Cardiac septum (tissue), 1 donor: ENCODE data around the gene CELA3A. TPM values are rescaled to one million over a fixed set of nuclear protein-coding genes. Genes with fewer than 3 reads are reported as not detected.
"Not testable (repeated sequence)": the region's sequence is repeated elsewhere in the genome, so short reads cannot be mapped to it uniquely, and the experiment has no call there.

ENCODE experiments used
- DNase-seq: peaks from one replicate; pipeline ENCODE4 v3.0.0-alpha.2; 2020; ENCODE audit warnings: low spot score
- intact Hi-C: fragments of 100-400 bp; cut with DNase I; formaldehyde crosslinking; loops from one replicate; pipeline ENCODE4 v1.14.0; 2022
- total RNA-seq: library from RNA; stranded (reverse); fragmentation: NEBNext Ultra II Directional; extraction: Animal tissue kit (Norgen Biotek cat#: 25700); gene quantifications from one replicate; pipeline ENCODE4 v1.2.1, GENCODE V29; 2021
- donor health status: DM: no; HTN: no; CAD: no.

Gene CELA3A
- total RNA-seq, 1 donor from 2014 or later: not detected

DNA sequence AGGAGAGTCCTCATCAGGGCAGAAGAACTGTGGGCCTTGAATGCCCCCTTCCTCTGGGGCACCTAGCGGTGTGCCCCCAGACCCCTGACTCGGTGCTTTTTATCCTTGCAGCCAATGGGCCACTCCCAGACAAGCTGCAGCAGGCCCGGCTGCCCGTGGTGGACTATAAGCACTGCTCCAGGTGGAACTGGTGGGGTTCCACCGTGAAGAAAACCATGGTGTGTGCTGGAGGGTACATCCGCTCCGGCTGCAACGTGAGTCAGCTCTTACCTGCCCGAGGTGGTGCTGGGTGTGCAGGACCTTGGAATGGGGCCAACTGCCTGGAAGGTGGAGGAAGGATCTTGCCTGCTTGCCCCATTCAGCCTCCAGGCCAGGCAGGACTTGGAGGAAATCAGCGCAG, 5.8 kb downstream of the CELA3A start:
- DNase-seq, intact Hi-C loops: not testable (repeated sequence)

DNA sequence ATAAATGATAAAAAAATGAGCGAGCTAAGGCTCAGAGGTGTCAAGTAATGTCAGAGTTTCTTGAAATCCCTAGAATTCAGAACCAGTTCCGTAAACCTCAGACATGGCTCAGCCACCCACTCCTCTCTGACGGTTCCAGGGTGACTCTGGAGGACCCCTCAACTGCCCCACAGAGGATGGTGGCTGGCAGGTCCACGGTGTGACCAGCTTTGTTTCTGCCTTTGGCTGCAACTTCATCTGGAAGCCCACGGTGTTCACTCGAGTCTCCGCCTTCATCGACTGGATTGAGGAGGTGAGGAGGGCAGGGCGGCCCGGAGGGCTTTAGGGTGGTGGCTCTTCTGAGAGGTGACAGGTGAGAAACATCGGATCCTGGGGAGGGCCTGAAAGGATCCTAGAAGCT, 8.1 kb downstream of the CELA3A start:
- intact Hi-C loops, DNase-seq: not testable (repeated sequence)

DNA sequence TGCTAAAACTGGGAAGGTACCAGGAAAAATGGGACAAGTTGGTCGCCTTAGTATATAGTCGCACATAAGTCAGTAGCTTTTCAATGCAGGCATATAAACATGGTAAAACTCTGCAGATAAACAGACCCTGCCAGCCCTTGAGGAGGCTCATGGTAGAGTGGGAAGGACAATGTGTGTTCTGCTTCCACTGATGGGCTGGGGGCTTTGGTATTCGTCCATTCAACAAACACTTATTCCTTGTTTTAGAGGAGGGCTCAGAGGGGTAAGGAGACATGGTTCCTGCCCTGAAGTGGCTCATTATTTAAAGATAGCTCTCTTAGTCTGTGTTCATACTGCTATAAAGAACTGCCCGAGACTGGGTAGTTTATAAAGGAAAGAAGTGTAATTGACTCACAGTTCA, 11.3 kb downstream of the CELA3A start:
- DNase-seq, intact Hi-C loops: not testable (repeated sequence)

DNA sequence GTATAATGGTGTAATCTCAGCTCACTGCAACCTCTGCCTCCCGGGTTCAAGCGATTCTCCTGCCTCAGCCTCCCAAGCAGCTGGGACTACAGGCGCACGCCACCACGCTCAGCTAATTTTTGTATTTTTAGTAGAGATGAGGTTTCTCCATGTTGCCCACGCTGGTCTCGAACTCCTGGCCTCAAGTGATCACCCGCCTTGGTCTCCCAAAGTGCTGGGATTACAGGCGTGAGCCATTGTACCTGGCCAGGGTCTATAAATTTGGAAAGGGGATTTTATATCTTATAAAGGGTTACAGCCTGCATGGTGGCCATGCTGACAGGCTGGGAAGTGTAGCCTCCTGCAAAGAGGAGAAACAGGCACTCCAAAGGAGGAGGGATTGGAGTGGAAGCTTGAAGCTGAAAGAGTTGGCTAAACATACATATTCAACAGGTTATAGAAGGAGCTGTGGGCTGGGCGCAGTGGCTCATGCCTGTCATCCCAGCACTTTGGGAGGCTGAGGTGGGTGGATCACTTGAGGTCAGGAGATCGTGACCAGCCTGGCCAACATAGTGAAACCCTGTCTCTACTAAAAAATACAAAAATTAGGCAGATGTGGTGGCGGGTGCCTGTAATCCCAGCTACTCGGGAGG, 13.2 kb downstream of the CELA3A start:
- intact Hi-C loops, DNase-seq: not testable (repeated sequence)

DNA sequence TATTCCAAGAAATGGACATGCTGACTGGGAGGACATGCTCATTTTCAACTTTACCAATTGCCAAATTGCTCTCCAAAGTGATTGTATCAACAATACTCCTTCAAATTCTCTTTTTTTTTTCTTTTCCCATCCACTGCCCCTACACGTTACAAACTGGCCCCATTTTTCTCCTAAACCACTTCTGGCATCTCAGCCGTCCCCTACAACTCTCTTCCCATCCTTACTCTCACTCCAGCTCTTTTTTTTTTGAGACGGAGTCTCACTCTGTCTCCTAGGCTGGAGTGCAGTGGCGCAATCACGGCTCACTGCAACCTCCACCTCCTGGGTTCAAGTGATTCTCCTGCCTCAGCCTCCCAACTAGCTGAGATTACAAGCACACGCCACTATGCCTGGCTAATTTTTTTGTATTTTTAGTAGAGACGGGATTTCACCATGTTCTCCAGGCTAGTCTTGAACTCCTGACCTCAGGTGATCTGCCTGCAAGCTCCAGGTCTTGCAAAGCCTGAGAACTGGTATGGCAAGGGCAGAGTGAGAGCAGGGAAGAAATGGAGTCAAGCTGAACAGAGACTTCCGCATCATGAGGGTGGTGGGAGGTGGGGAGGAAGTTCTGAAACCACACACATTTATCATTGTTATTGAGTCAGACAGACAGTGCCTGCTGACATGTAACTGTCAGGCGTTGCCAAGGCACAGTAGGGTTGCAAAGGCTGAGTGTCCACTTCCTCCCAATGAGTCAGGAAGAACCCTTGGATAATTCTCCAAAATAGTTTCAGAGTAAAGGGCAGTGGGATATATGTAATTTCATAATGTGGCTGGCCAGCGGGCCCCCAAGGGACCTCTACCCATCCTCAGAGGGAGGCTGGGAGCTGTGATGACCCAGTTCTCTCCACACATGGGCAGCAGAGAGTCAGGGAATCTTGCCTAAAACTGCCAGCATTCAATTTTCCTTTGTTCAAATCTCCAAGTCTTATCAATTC, 17.4 kb downstream of the CELA3A start:
- intact Hi-C loops: no loop called here
- no peak for DNase-seq

DNA sequence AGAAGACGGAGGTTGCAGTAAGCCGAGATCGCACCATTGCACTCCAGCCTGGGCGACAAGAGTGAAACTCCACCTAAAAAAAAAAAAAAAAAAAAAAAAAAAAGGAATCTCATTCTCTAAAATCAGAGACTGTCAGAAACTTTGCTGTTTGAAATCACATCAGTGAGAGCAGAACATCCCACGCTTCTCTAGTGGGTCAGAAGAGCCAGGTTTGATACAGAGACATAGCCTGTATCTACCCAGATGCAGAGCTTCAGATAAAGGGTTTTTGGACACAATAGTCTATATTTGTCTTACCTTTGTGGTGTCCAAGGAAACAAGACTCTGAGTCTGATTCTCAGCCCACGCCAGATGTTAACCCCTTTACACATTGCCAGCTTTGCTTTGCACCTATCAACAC, 19.6 kb downstream of the CELA3A start:
- DNase-seq: no peak
- intact Hi-C loops: no loop called here

DNA sequence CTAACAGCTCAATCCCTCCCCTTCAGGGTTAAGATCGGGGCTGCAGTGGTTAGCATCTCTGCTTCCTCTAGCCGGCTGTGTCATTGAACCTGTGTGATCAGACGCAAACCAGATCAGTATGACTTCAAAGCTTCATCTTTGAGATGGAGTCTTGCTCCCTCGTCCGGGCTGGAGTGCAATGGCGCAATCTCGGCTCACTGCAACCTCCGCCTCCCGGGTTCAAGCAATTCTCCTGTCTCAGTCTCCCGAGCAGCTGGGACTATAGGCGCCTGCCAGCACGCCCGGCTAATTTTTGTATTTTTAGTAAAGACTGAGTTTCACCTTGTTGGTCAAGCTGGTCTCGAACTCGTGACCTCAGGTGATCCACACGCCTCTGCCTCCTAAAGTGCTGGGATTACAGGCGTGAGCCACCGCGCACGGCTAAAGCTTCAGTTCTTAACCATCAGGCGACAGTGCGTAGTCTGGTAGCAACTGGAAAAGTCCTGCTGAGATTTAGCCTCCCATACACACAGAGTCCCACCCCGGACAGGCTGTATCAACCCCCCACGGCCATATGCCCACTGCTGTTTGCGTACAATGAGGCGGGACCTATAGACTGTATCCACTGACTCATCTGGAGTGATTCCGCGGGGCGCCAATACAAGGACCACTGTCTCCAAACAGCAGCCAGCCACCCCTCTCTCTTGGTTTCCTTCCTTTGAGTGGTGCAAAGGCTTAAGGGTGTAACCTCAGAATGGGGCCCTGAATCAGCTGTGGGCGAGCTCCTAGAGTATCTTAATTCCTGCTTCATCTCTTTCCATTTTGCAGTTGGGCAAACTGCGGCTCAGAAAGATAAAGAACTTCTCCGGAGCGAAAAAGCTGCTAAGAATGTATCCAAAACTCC, 23.3 kb downstream of the CELA3A start:
- intact Hi-C loops: loop anchor here (1.0 to 5.0 kb wide), 2 partner anchors 28 to 393 kb away; partner anchors contain the start of gene CDC42
- no peak for DNase-seq

DNA sequence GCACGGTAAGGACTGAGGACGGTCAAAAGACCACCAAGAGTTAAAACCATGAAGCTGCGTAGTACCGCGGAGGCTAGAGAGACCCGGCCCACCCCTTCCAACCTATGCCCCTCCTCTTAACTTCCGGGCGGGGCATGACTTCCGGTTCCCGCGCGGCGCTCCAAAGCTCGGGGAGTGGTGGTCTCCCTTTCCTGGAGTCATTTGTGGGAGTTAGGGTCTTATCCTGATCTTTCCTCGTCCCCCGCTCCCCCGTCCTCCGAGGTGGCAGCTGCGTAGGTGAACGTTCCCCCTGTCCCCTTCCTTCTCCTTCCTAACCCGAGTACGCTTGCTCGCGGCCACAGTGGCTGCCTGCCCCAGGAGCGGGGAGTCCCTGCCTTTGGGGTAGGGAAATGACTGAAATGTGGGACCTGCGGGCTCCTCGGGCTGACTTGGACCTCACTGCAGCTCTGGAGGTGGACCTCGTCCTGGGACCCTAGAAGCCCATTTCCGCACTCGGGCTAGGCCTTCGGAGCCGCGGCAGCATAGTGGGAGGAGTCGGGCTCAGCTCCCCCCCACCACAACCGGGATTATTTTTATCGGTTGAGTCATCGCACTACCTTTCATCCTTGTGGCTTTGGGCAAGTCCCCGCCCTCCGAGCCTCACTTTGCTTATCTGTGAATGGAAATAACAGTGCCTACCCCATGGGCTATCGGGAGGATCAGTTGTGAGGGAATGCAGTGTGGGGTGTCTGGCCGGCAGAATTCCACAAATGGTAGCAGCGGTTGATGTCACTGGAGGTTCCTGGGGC, 24.1 kb downstream of the CELA3A start:
- intact Hi-C loops: loop anchor here (1.0 to 5.0 kb wide), 2 partner anchors 27 to 392 kb away; partner anchors contain the start of gene CDC42
- DNase-seq: peak; percentile 94

DNA sequence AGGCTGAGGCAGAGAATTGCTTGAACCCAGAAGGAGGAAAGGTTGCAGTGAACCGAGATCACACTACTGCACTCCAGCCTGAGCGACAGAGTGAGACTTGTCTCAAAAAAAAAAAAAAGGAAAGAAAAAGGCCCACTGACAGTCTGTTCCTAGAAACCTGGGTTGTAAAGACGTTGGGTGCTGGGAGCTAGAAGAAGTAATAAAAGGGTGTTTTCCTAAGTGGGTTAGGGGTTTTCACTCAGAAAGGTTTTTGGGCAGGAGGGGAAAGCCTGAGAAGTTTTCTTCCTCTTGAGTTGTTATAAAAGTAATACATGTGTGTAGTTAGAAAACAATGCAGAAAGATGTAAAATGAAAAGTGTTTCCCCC, 25.4 kb downstream of the CELA3A start:
- no peak for DNase-seq
- intact Hi-C loops: loop anchor here (5.0 kb wide), 1 partner anchor 390 kb away; no protein-coding TSS in a partner anchor

DNA sequence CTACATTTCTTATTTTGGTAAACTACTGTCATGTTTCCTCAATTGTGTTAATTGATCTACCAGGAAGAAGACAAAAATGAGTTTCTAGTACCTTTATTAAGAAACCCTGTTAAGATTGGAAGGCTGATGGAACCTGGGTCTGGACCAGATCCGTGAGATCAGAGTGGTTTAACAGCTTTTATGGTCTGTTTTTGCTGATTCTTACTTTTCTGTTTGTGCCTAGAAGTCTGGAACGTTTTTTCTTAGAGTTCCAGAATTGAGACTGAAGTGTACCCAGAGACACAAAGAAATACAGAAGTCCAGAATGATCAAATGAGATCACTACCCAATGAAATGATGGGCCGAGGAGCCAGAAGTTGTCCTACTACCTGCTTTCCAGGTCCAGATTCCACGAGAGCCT, 28.6 kb downstream of the CELA3A start:
- intact Hi-C loops: loop anchor here (10.0 kb wide), 1 partner anchor 245 kb away; no protein-coding TSS in a partner anchor

DNA sequence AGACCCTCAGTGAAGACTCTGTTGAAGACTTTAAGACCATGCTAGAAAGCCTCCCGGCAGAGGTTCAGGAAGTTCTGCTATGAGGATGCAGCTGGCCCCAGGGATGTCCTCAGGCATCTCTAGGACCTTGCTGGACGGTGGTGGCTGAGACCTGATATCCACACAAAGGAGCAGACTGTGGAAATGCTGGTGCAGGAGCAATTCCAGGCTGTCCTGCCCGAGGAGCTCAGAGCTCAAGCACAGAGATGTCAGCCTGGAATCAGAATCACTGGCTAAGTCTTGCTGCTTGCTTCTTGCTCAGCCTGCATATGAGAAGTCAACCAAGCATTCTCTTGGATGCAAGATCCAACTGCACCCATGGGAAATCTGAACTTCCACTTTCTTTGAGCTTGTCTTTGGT, 29.0 kb downstream of the CELA3A start:
- DNase-seq: no peak
- intact Hi-C loops: loop anchor here (10.0 kb wide), 1 partner anchor 244 kb away; no protein-coding TSS in a partner anchor

More for the DNA sequence above, 28.6 kb downstream of the CELA3A start:
- no peak for DNase-seq

DNA sequence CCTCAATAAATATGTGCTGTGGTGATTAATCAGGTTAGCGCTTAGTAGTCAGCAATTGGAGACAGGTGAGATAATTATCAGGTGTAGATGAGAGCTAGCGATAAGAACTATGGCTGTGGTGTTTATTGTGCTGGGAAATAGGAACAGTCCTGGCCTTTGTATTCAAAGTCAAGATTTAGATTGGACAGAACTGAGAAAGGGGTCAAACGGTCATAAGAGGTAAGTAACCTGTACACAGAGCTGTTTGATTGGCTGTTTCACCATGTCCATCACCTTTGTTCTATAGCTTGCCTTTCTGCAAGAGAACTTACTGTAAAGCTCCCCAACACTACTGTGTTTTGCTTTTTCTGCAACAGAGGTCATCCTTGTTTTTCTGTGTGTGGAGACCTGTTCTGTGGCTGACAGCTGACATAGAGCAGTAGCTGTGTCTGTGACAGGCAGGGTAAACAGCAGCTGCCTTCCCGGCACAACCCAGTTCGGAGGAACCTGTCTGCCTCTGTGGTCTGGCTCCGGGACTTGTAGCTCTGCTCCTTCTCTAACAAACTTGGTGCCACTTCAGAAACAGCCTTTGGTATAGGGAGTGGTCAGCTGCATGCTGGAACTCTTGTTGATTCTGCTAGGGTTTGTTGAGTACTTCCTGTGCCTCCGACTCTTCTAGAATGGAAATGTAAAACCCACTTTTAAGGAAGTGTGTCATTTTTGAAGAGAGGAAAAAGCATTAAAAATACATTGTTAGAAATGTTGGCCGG, 29.9 kb downstream of the CELA3A start:
- DNase-seq: no peak
- intact Hi-C loops: loop anchor here (10.0 kb wide), 1 partner anchor 243 kb away; no protein-coding TSS in a partner anchor

DNA sequence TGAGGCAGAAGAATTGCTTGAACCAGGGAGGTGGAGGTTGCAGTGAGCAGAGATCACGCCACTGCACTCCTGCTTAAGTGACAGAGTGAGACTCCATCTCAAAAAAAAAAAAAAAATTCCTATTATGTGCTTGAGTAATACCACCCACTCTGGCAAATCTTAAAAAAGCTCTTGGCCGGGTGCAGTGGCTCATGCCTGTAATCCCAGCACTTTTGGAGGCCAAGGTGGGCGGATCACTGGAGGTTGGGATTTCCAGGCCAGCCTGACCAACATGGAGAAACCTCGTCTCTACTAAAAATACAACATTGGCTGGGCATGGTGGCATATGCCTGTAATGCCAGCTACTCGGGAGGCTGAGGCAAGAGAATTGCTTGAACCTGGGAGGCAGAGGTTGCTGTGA, 33.4 kb downstream of the CELA3A start:
- intact Hi-C loops: loop anchor here (10.0 kb wide), 1 partner anchor 240 kb away; no protein-coding TSS in a partner anchor
- DNase-seq: not testable (repeated sequence)

DNA sequence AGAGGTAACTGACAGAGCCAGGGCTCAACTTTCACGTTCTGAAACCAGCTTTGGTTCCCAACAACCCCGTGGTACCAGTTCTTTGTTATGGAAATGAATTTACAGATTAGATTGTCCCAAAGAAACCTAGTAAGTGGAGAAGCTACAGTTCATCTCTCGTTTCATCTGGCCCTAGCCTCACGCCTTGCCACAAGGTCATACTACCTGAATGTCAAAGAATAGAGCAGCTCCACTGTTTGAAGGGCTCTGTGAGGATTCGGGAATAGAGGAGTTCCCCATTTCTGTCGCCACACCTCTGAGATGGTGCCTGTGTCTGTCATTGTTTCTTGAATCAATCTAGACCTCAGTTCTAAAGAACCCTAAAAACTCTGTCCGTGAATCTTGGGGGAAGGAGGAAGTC, 36.1 kb downstream of the CELA3A start:
- intact Hi-C loops: loop anchor here (10.0 kb wide), 1 partner anchor 237 kb away; no protein-coding TSS in a partner anchor
- DNase-seq: no peak

DNA sequence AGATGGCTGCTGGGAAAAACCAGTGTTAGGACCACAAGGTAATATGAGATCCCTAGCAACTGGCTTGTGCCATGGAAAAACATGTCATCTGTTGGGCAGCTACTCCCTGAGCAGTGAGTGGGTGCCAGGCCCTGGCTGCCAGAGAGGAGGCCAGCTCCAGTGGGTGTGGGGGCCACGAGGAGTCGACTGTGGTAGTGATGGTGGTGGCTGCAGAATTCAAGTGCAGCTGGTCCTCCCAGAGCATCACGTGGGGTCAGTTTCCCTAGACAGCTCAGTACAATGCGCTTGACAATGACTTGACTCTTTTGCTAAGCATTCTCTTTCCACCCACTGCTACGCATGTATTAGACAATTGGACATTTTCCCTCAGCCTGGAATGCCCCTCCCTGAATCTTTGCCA, 36.6 kb downstream of the CELA3A start:
- DNase-seq: no peak
- intact Hi-C loops: loop anchor here (10.0 kb wide), 1 partner anchor 237 kb away; no protein-coding TSS in a partner anchor

DNA sequence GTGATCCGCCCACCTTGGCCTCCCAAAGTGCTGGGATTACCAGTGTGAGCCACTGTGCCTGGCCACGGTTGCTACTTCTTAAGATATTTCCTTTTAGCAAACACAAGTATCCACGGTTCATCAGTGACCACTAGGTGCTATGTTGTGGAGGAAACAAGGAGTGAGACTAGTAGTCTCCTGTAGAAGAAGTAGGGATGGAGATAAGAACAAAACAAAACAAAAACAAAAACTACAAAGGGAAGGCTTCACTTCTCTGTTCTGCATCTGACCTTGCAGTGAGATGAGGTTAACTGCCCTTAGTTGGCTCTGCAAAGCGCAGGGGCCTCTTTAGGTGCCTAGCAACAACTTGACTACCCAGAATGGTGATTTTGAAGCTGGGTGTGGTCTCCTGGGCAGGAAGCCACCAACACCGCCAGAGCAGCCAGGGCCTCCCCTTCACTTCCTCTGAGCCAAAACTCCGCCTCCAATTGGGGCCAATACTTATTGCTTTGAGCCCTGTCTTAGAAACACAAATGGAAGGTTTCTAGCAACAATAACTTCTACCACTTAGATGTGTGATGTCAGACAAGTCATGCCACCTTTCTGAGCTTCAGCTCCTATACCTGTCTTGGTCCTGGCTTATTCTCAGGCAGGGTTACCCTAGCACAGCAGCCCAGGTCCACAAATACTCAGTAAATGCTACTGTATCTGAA, 38.3 kb downstream of the CELA3A start:
- intact Hi-C loops: loop anchor here (10.0 kb wide), 1 partner anchor 235 kb away; no protein-coding TSS in a partner anchor
- DNase-seq: peak; percentile 88

DNA sequence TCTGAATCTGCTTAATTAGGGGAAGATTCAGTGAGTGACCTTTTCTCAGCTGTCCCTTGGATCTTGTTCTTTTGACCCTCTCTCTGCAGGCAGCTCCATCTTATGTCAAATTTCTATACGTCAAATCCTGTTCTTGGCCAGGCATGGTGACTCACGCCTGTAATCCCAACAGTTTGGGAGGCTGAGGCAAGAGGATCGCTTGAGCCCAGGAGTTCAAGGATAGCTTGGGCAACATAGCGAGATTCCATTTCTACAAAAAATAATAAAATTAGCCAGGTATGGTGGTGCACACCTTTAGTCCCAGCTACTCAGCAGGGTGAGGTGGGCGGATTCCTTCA, 38.8 kb downstream of the CELA3A start:
- intact Hi-C loops: no loop called here
- DNase-seq: no peak
